Panc1 (cell line): Measurements from ENCODE around the gene C17orf100. TPM values are rescaled to one million over a fixed set of nuclear protein-coding genes. Genes with fewer than 3 reads are reported as not detected.

ENCODE experiments used
- ATAC-seq: fragments of 200-7000 bp; cut with Tn5 transposase; 2 replicates; pipeline ENCODE4 v1.9.1; 2020; ENCODE audit warnings: mild to moderate bottlenecking, moderate library complexity
- BruUV-seq: library from RNA; stranded (reverse); fragments of 400-500 nt; replicated peaks from 2 replicates; lab custom pipeline; 2021; lab: Mats Ljungman, UMichigan
- CTCF ChIA-PET: fragments of 300-600 bp; sonication (Branson Sonifier 250); formaldehyde crosslinking; loops from one replicate; lab custom pipeline; 2022; ENCODE audit warnings: antibody characterized with exemption; lab: Charles Lee
- POLR2A ChIA-PET: fragments of 300-600 bp; sonication (Branson Sonifier 250); formaldehyde crosslinking; loops from one replicate; lab custom pipeline; 2022; ENCODE audit warnings: antibody characterized with exemption; lab: Charles Lee
- DNase-seq: peaks from one replicate; pipeline ENCODE4 v3.0.0-alpha.2; 2010; ENCODE audit warnings: low read depth, low spot score
- H3K27ac ChIP-seq: 2 replicates; pipeline ENCODE4 v1.5.1; 2011; ENCODE audit warnings: mild to moderate bottlenecking, low read length, inconsistent platforms
- H3K27me3 ChIP-seq: fragments of 200-500 bp; sonication (Bioruptor generic); 2 replicates; pipeline ENCODE4 v1.6.0; 2014; ENCODE audit warnings: low read length, inconsistent platforms; ENCODE audit not compliant: control insufficient read depth, insufficient read depth
- H3K36me3 ChIP-seq: fragments of 200-500 bp; sonication (Bioruptor generic); 2 replicates; pipeline ENCODE4 v1.5.1; 2014; ENCODE audit warnings: inconsistent platforms, mild to moderate bottlenecking, low read length, moderate library complexity; ENCODE audit not compliant: control insufficient read depth, insufficient read depth
- H3K4me1 ChIP-seq: 2 replicates; pipeline ENCODE4 v1.5.1; 2011; ENCODE audit warnings: inconsistent platforms, mild to moderate bottlenecking, low read length, moderate library complexity; ENCODE audit not compliant: control insufficient read depth, insufficient read depth
- H3K4me3 ChIP-seq, 2 experiments: 2 replicates each; pipeline ENCODE4 v1.5.1; 2011 to 2012; ENCODE audit warnings: low read depth in 2 of 2, low read length in 2 of 2, mild to moderate bottlenecking in 2 of 2, inconsistent platforms in 1 of 2, moderate library complexity in 1 of 2
- H3K9me3 ChIP-seq: fragments of 200-500 bp; sonication (Bioruptor generic); 2 replicates; pipeline ENCODE4 v1.5.1; 2014; ENCODE audit warnings: low read depth, mild to moderate bottlenecking, inconsistent platforms, low read length, moderate library complexity; ENCODE audit not compliant: control insufficient read depth, insufficient read depth
- POLR2AphosphoS5 ChIP-seq: IDR thresholded peaks from 2 replicates; pipeline ENCODE4 v1.6.1; 2012; ENCODE audit warnings: mild to moderate bottlenecking, low read depth, low read length, moderate library complexity
- SIN3A ChIP-seq: IDR thresholded peaks from 2 replicates; pipeline ENCODE4 v1.6.1; 2012; ENCODE audit warnings: low read depth, mild to moderate bottlenecking, low read length, moderate library complexity, borderline replicate concordance; ENCODE audit not compliant: insufficient read depth
- TCF7L2 ChIP-seq: IDR thresholded peaks from 2 replicates; pipeline ENCODE4 v1.6.1; 2011; ENCODE audit warnings: mild to moderate bottlenecking, low read depth, low read length, inconsistent platforms
- in situ Hi-C: cut with HindIII; loops from 2 replicates; pipeline ENCODE4 v1.10.0; 2016; ENCODE audit warnings: low sequenced_read_pairs, low pct_unique_long_range_greater_than_20kb
- intact Hi-C: fragments of 100-400 bp; cut with micrococcal nuclease; formaldehyde crosslinking; loops from one replicate; pipeline ENCODE4 v1.10.0; 2022; ENCODE audit not compliant: unreplicated experiment
- total RNA-seq: library from RNA; stranded (reverse); gene quantifications from one replicate; pipeline ENCODE4 v1.2.1, GENCODE V29; 2021; ENCODE audit not compliant: unreplicated experiment
- TF ChIP-seq, protein P1 (sequence below), 2 experiments: IDR thresholded peaks; 2 replicates each; pipeline ENCODE4 v1.6.1; 2011 to 2012; ENCODE audit warnings: low read depth in 2 of 2, control low read depth in 1 of 2, low read length in 1 of 2, mild to moderate bottlenecking in 1 of 2, moderate library complexity in 1 of 2; ENCODE audit not compliant: insufficient read depth in 1 of 2
- TF ChIP-seq, protein P2 (sequence below): fragments of 450-650 bp; IDR thresholded peaks from 2 replicates; pipeline ENCODE4 v1.5.1; 2017; ENCODE audit warnings: mild to moderate bottlenecking

C17orf100 gene
- total RNA-seq, 1 experiment from 2014 or later = 2.8 TPM

DNA sequence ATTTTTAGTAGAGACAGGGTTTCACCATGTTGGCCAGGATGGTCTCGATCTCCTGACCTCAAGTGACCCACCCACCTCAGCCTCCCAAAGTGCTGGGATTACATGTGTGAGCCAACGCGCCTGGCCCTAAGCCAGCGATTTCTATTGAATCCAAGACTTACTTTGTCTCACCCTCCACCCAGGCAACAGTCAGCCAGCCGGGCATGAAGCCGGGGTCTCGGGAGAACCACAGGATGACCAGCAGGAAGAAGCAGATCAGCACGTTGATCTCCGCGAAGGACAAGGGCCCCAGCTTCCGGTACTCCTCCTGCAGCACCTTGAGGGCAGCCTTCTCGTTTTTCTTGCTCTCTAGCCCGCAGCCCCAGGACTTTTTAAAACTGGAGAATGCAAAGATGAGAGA lies 44.0 kb downstream of the C17orf100 start:
- intact Hi-C loops = no loop called here
- H3K36me3 ChIP-seq = no peaks in the 10 kb centered on the region
- ATAC-seq (no peak), DNase-seq (no peak)
- H3K4me1 ChIP-seq = no peaks in the 10 kb centered on the region
- BruUV-seq = no TSS peak
- in situ Hi-C loops = no loop called here
- CTCF ChIA-PET = no interaction called here
- POLR2A ChIA-PET = no interaction called here
- H3K4me3 ChIP-seq = no peak overlapping the region
- TF ChIP-seq TCF7L2 (no peak), POLR2AphosphoS5 (no peak), SIN3A (no peak)
- TF ChIP-seq, protein P1, sequence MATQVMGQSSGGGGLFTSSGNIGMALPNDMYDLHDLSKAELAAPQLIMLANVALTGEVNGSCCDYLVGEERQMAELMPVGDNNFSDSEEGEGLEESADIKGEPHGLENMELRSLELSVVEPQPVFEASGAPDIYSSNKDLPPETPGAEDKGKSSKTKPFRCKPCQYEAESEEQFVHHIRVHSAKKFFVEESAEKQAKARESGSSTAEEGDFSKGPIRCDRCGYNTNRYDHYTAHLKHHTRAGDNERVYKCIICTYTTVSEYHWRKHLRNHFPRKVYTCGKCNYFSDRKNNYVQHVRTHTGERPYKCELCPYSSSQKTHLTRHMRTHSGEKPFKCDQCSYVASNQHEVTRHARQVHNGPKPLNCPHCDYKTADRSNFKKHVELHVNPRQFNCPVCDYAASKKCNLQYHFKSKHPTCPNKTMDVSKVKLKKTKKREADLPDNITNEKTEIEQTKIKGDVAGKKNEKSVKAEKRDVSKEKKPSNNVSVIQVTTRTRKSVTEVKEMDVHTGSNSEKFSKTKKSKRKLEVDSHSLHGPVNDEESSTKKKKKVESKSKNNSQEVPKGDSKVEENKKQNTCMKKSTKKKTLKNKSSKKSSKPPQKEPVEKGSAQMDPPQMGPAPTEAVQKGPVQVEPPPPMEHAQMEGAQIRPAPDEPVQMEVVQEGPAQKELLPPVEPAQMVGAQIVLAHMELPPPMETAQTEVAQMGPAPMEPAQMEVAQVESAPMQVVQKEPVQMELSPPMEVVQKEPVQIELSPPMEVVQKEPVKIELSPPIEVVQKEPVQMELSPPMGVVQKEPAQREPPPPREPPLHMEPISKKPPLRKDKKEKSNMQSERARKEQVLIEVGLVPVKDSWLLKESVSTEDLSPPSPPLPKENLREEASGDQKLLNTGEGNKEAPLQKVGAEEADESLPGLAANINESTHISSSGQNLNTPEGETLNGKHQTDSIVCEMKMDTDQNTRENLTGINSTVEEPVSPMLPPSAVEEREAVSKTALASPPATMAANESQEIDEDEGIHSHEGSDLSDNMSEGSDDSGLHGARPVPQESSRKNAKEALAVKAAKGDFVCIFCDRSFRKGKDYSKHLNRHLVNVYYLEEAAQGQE (IDR thresholded peaks at IDR 0.05; ENCODE audit: insufficient read depth in 1 of 2, low read depth in 2 of 2, low read length in 1 of 2) = no peak
- TF ChIP-seq, protein P2, sequence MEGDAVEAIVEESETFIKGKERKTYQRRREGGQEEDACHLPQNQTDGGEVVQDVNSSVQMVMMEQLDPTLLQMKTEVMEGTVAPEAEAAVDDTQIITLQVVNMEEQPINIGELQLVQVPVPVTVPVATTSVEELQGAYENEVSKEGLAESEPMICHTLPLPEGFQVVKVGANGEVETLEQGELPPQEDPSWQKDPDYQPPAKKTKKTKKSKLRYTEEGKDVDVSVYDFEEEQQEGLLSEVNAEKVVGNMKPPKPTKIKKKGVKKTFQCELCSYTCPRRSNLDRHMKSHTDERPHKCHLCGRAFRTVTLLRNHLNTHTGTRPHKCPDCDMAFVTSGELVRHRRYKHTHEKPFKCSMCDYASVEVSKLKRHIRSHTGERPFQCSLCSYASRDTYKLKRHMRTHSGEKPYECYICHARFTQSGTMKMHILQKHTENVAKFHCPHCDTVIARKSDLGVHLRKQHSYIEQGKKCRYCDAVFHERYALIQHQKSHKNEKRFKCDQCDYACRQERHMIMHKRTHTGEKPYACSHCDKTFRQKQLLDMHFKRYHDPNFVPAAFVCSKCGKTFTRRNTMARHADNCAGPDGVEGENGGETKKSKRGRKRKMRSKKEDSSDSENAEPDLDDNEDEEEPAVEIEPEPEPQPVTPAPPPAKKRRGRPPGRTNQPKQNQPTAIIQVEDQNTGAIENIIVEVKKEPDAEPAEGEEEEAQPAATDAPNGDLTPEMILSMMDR = no peak
- no peak overlapping the region for H3K27ac ChIP-seq
- no peaks in the 10 kb centered on the region; the same call in 1 of the 2 replicates for H3K27me3 ChIP-seq
- no peaks in the 10 kb centered on the region for H3K9me3 ChIP-seq

DNA sequence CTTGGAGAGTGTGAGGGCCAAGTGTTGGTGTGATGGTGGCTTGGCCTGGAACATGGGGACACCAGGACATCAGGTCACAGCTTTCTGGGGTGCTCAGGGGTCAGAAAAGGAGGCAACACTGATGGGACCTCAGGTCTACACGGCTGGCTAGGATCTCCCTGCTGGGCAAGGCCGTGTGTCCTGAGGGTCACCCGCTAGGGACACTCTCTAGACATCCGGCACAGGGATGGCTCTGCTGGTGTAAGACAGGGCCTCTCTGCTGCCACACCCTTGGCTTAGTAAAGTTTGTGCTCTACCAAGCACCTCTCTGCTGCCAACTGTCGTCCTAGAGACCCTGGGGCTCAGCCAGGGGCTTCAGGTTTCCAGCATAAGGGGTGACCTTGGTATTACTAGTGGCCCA lies 45.3 kb downstream of the C17orf100 start:
- Histone ChIP-seq H3K27ac (no peak overlapping the region), H3K4me1 (no peaks in the 10 kb centered on the region), H3K27me3 (no peaks in the 10 kb centered on the region; the same call in 1 of the 2 replicates), H3K36me3 (no peaks in the 10 kb centered on the region), H3K9me3 (no peaks in the 10 kb centered on the region), H3K4me3 (no peak overlapping the region)
- ChIA-PET CTCF (no interaction called here), POLR2A (no interaction called here)
- in situ Hi-C loops = no loop called here
- no peak for TF ChIP-seq POLR2AphosphoS5
- no peak for TF ChIP-seq SIN3A
- TF ChIP-seq, protein P2 = no peak
- TF ChIP-seq, protein P1 (IDR thresholded peaks at IDR 0.05; ENCODE audit: insufficient read depth in 1 of 2, low read depth in 2 of 2, low read length in 1 of 2) = no peak
- TF ChIP-seq TCF7L2 = no peak
- intact Hi-C loops = no loop called here
- DNase-seq (no peak), ATAC-seq (no peak)
- BruUV-seq = no TSS peak
